NT2/D1 (cell line): Measurements from ENCODE around the gene MITF.

Source experiments
- SUZ12 ChIP-seq: IDR thresholded peaks from 2 replicates; pipeline ENCODE4 v1.6.1; 2011; ENCODE audit not compliant: insufficient read length, insufficient read depth; ENCODE audit errors: extremely low read depth
- ZNF274 ChIP-seq: IDR thresholded peaks from 2 replicates; pipeline ENCODE4 v1.6.1; 2011; ENCODE audit warnings: mild to moderate bottlenecking, low read depth, low read length

DNA sequence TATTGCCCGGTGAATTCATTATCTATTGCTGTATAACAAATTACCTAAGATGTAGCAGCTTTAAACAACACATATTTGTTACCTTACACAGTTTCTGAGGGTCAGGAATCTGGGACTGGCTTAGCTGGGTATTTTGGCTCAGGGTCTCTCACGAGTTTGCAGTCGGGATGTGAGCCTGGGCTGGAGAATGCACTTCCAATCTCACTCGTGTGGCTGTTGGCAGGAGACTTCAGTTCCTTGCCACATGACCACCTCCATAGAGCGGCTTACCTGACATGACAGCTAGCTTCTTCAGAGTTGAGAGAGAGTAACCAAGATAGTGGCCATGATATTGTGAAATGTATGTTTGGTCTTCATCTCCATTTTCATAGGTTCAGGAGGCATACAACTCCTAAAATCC, 18.4 kb upstream of the MITF start:
- TF ChIP-seq SUZ12 (no peak), ZNF274 (no peak)
